ENCODE measurements around the gene FRMD4B.

DNA sequence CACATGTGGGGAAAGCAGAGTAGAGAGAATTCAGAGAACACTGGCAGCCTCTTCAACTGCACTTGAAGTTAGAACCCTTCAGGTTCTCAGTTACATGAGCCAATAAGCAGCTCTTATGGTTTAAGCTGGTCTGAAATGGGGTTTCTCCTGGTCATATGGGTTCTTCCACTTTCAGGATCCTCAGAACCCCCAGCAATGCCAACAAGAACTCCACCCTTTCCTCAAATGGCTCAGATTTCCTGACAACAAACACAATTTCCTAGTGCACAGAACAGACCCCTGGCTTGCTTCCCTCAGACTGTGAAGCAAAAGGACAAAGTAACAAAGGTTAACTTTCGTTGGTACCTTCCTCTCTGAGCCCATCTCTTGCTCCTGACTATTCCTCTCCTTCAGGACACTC, 23.9 kb upstream of the FRMD4B start:
- TF ChIP-seq POLR2A (IDR thresholded peaks at IDR 0.05) (peak in 1 of 4 donors; percentile 11), POLR2AphosphoS5 (IDR thresholded peaks at IDR 0.05) (no peak), EP300 (IDR thresholded peaks at IDR 0.05) (no peak)
- TF ChIP-seq, protein P1, sequence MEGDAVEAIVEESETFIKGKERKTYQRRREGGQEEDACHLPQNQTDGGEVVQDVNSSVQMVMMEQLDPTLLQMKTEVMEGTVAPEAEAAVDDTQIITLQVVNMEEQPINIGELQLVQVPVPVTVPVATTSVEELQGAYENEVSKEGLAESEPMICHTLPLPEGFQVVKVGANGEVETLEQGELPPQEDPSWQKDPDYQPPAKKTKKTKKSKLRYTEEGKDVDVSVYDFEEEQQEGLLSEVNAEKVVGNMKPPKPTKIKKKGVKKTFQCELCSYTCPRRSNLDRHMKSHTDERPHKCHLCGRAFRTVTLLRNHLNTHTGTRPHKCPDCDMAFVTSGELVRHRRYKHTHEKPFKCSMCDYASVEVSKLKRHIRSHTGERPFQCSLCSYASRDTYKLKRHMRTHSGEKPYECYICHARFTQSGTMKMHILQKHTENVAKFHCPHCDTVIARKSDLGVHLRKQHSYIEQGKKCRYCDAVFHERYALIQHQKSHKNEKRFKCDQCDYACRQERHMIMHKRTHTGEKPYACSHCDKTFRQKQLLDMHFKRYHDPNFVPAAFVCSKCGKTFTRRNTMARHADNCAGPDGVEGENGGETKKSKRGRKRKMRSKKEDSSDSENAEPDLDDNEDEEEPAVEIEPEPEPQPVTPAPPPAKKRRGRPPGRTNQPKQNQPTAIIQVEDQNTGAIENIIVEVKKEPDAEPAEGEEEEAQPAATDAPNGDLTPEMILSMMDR (IDR thresholded peaks at IDR 0.05) = no peak

Measured in upper lobe of left lung (tissue), 4 donors.